Measurements from ENCODE around the gene EYS.

DNA sequence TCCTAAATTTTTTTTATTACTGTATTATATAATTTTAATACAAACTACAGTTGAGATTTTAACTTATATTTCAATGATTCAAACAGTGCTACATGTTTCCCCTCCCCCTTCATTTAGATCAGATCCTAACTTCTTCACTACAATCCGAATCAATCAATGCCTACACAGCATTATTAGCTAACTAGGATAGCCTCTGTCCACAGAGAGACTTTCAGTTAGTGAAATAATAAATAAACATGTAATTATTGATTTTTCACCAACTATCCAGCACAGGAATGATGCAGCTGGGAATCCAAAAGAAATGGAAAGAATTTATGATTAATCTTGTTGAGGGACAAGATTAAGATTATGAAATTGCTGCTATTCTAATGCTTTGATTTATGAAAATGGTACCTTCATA is 1907.7 kb downstream of the EYS start:
- TF ChIP-seq POLR2A (IDR thresholded peaks at IDR 0.05): no peak
- TF ChIP-seq, protein P1, sequence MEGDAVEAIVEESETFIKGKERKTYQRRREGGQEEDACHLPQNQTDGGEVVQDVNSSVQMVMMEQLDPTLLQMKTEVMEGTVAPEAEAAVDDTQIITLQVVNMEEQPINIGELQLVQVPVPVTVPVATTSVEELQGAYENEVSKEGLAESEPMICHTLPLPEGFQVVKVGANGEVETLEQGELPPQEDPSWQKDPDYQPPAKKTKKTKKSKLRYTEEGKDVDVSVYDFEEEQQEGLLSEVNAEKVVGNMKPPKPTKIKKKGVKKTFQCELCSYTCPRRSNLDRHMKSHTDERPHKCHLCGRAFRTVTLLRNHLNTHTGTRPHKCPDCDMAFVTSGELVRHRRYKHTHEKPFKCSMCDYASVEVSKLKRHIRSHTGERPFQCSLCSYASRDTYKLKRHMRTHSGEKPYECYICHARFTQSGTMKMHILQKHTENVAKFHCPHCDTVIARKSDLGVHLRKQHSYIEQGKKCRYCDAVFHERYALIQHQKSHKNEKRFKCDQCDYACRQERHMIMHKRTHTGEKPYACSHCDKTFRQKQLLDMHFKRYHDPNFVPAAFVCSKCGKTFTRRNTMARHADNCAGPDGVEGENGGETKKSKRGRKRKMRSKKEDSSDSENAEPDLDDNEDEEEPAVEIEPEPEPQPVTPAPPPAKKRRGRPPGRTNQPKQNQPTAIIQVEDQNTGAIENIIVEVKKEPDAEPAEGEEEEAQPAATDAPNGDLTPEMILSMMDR (IDR thresholded peaks at IDR 0.05): no peak
